GM23248 (cell line): ENCODE measurements around the gene PHKG2.

Experiments
- EZH2 ChIP-seq: fragments of 200-600 bp; sonication (generic); IDR thresholded peaks from 2 replicates; pipeline ENCODE4 v1.6.1; 2018; ENCODE audit warnings: antibody characterized with exemption, mild to moderate bottlenecking; ENCODE audit not compliant: insufficient read depth, poor library complexity, severe bottlenecking
- EZH2phosphoT487 ChIP-seq: fragments of 200-600 bp; sonication (generic); IDR thresholded peaks from 2 replicates; pipeline ENCODE4 v1.6.1; 2018; ENCODE audit warnings: antibody characterized with exemption, moderate library complexity, mild to moderate bottlenecking, low read depth; ENCODE audit not compliant: insufficient read depth

DNA sequence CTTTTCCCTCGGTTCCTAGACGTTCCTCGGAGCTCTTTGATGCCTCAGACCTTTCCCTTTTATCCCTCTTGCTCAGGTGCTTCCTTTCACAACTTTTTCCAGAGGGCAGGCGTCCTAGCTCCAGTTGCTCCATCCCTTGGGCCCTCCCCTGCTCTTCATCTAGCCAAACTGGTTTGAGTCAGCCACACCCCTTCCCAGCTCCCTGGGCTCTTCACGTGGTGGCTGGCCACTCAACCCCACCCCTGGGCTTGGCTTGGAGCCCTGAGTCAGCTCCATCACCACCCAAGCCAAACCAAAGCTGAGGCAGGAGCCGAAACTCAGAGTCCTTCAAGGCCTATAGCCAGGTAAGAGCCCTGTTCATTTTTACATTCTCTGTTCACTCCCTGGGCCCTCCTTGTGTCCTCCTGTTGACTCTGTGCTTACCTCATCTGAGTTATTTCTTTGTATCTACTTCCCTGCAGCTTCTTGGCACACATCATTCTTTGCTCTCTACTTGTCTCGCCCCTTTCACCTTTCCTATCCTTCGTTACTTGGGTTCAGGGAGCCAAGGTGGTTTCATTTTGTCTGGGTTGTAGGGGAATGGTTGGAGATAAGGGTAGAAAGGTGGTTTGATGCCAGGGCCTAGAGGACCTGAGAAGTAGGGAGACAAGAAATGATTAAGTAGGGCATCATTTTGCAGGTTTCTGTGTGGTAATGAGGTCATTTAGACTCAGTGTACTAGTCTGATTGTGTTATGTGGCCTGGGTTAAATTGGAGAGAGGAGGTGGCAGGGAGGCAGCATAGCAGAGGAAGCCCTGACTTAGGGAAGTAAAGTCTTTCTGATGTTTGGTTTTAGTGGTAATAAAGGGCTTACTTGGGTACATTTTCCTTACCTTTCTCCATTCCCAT, 7.6 kb upstream of the PHKG2 start:
- no peak for TF ChIP-seq EZH2
- TF ChIP-seq EZH2phosphoT487: no peak
